ENCODE data around the gene IFT122. TPM values are rescaled to one million over a fixed set of nuclear protein-coding genes. Genes with fewer than 3 reads are reported as not detected.
"Not testable (repeated sequence)": the region's sequence is repeated elsewhere in the genome, so short reads cannot be mapped to it uniquely, and the experiment has no call there.

Gene IFT122
- polyA plus RNA-seq, 3 donors = 57.1 to 61.8 (median 59.1) TPM

GRCh38 chr3:129492691-129493090 is 52.7 kb downstream of the IFT122 start:
- DNase-seq = no peak

GRCh38 chr3:129493206-129493605 is 53.2 kb downstream of the IFT122 start:
- no peak for DNase-seq

GRCh38 chr3:129494499-129494898 is 54.5 kb downstream of the IFT122 start:
- not testable (repeated sequence) for DNase-seq

GRCh38 chr3:129495006-129495639 is 55.1 kb downstream of the IFT122 start:
- DNase-seq = not testable (repeated sequence)

- DNase-seq = not testable (repeated sequence)
Observed at GRCh38 chr3:129497876-129498275, 57.9 kb downstream of the IFT122 start.

- not testable (repeated sequence) for DNase-seq
Observed at GRCh38 chr3:129498603-129499488, 58.8 kb downstream of the IFT122 start.

- not testable (repeated sequence) for DNase-seq
Observed at GRCh38 chr3:129499604-129500333, 59.7 kb downstream of the IFT122 start.

- DNase-seq = no peak
Observed at GRCh38 chr3:129500334-129500658, 60.3 kb downstream of the IFT122 start.

GRCh38 chr3:129501630-129502029 is 61.6 kb downstream of the IFT122 start:
- DNase-seq = no peak

- no peak for DNase-seq
Observed at GRCh38 chr3:129502641-129503408, 62.8 kb downstream of the IFT122 start.

GRCh38 chr3:129503471-129504291 is 63.7 kb downstream of the IFT122 start:
- no peak for DNase-seq

- DNase-seq = no peak
Observed at GRCh38 chr3:129504471-129505100, 64.6 kb downstream of the IFT122 start.

- DNase-seq = no peak
Observed at GRCh38 chr3:129505341-129505740, 65.3 kb downstream of the IFT122 start.

- no peak for DNase-seq
Observed at GRCh38 chr3:129506231-129506742, 66.3 kb downstream of the IFT122 start.

- no peak for DNase-seq
Observed at GRCh38 chr3:129507181-129507831, 67.3 kb downstream of the IFT122 start.

GRCh38 chr3:129512595-129512994 is 72.6 kb downstream of the IFT122 start:
- DNase-seq = no peak

GRCh38 chr3:129513705-129514104 is 73.7 kb downstream of the IFT122 start:
- DNase-seq = no peak

GRCh38 chr3:129514110-129514509 is 74.1 kb downstream of the IFT122 start:
- no peak for DNase-seq

GRCh38 chr3:129514563-129514962 is 74.5 kb downstream of the IFT122 start:
- DNase-seq = no peak
